GM18951 (cell line): ENCODE results near the gene CNOT8.

Experiments used
- POLR2A ChIP-seq: IDR thresholded peaks from 4 replicates; pipeline ENCODE4 v1.6.1; 2011; ENCODE audit warnings: mild to moderate bottlenecking; ENCODE audit not compliant: insufficient read length, insufficient read depth; ENCODE audit errors: extremely low read depth
- in situ Hi-C: fragments of 300-500 bp; cut with MboI; formaldehyde crosslinking; loops from one replicate; pipeline ENCODE4 v1.12.0; 2022; ENCODE audit warnings: low sequenced_read_pairs, mixed read lengths, inconsistent platforms; ENCODE audit not compliant: unreplicated experiment

CNOT8 gene

DNA sequence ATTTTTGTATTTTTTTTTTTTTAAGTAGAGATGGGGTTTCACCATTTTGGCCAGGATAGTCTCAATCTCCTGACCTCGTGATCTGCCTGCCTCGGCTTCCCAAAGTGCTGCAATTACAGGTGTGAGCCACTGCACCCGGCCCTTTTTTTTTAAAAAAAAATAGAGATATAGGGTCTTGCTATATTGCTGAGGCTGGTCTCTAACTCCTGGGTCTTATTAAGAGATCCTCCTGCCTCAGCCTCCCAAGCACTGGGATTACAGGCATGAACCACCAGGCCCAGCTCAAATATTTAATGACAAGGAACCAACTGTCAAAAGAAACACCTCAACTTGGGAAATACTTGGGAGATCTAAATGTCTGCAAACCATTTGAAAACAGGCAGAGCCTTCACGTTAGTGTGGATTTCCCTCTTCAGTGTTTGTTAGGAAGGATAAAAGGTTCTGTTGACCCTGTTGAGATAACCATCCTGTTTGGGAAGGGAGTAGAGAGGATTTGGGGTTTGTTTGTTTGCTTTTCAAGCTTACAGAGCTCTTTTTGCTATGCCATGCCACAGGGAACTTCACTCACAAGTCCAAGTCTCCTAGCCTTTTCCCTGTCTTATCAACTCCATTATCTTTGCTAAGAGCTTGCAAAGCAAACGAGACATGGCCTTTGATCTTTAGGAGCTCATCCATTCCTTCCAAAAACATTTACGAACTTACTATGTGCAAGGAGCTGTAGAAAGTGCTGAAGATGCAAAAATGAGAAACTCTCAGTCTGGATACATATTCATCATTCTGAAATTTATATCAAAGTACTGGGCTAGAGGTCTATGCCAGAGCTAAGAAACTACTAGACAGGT is 15.5 kb upstream of the CNOT8 start:
- in situ Hi-C loops = no loop called here
- TF ChIP-seq POLR2A = no peak

DNA sequence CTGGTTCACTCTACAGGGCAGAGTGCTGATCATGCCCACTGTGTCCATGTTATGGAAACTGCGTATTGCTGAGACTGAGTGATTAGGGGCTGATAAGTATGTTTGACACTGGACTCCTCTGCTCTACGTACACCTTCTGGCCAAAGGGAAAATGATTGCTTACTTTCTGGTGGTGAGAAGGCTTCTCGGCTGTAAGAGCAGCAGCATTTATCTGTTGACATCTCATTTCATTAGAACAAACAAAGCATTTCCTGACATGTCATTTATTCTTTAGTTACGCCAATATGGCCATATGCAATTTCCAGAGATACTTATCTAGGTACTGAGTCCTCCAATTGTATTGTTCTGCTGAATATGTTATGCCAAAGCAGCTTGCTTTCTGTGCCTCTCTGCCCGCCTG is 13.6 kb upstream of the CNOT8 start:
- TF ChIP-seq POLR2A = no peak
- in situ Hi-C loops = no loop called here

DNA sequence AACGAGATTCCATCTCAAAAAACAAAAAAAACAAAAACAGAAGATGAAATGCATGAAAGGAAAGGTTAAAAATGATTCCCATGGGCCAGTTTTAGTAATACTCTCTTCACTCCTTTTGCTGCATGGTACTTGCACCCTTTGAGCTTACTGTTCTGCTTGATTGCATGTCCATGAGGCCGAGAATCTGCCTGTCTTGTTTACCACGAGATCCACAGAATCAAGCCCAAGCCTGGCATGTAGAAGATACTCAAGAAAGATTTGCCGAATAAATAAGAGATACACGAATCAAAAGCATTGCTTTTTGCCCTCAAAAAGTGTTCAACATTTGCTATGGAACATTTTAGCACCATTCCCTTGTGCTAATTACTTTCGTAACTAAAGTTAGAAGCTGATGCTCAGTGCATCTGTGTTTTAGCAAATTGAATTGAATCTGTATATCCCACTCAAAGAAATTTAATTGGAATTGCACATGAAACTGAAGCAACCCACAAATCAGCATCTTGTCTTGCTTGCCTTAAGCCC is 9.1 kb upstream of the CNOT8 start:
- no peak for TF ChIP-seq POLR2A
- in situ Hi-C loops = no loop called here

DNA sequence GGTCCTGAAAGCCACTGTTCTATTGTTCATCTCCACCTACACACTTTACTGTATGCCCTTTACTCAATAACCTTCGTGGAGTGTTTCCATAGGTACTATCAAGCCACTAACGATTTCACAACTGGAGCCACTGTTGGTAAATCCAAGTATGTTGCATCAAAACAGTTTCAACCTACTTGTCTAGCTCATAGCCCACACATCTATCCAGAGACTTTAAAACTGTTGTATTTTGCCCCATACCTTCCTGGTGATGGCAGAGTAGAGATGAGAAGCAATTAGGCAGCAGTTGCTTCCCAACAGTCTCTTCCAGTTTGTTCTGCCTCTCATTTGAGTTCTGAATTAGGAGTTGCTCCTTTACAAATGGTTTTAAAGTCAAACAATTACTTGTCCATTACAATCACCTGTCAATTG is 8.6 kb upstream of the CNOT8 start:
- TF ChIP-seq POLR2A = no peak
- in situ Hi-C loops = no loop called here

DNA sequence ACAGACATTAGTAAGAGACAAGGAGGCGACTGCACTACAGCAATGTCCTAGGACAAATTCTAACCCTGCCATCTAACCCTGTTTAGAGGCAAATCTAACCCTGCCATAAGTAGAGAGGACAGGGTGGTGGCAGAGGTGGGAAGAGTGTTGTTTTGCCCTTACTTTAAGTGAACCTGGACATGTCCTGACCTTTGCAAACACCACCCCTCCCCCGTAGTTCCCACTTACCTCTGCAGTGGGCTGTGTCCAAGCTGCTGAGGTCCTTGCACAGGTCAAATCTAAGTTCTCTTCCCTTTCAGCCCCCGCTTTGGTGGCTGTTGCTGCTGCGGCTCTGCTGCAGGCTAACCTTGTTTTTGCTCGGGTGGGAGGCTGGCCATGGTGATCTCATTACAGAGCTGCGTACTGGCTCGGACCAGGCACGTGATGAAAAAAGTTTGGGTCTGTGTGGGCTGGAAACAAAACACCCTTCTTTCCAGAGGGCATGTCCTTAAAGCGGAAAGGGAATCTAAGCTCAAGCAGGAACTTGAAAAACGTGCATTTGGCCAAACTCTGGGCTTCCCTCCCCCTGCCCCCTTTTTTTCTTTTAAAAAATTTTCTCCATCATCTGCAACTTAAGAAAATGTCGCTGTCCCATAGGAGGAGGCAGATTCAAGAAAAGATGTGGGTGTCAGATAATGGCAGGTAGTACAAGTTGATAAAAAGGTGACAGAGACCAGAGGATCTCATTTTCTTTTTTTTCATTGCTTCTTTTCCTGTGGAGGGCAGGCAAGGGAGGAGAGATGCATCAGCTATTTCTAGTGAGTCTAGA is 8.0 kb upstream of the CNOT8 start, which contains the start of gene FAXDC2:
Gene FAXDC2, minus strand, starts transcription at position 349 of the 808 bp plus-strand sequence. CDS start 12,425 bp downstream, outside the sequence.
- no peak for TF ChIP-seq POLR2A
- in situ Hi-C loops = no loop called here

DNA sequence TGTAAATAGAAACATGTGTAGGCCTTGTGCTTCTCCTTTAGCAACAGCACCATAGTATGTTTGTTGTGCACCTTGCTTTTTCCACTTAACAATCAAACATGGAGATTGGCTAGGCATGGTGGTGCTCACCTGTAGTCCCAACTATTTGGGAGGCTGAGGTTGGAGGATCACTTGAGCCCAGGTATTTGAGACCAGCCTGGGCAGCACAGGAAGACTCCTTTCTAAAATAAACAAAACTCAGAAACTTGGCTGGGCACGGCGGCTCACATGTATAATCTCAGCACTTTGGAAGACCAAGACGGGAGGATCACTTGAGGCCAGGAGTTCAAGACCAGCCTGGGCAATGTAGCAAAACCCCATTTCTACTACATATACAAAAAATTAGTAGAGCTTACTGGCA is 7.1 kb upstream of the CNOT8 start:
- in situ Hi-C loops = no loop called here
- no peak for TF ChIP-seq POLR2A

DNA sequence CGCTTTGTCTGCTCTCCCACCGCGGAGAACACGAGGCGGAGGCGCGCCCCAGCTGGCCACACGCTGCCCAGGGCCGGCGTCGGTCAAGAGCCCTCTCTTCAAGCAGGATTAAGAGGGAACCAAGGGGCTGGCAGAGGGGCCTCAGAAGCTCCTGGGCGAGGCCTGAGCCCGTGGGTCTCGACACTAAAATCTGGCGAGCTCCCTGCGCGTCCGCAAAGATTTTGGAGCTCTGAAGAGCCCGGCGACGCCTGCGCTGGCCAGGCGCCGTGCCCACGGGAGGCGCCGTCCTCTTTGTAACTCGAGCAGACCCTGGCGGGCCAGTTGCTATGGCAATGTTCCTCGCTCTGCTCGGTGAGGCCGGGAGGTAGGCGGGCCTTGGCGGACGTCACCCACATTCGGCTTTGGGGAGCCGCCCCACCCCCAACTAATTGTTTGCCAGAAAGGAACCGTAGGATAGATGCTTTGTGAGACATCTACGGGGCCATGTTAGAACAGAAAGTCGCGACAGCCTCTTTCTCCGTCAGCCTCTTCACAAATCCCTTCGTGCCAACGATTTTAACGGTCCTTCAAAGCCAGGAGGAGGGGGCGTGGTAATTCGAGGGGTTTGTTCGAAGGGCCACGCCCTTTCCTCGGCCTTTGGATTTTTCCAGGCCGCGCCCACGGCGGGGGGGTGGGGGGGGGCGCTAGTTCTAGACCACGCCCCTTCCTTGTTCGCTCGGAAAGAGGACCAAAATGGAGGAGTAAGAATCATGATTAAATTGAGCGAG is 714 bp upstream of the CNOT8 start:
- in situ Hi-C loops = no loop called here

DNA sequence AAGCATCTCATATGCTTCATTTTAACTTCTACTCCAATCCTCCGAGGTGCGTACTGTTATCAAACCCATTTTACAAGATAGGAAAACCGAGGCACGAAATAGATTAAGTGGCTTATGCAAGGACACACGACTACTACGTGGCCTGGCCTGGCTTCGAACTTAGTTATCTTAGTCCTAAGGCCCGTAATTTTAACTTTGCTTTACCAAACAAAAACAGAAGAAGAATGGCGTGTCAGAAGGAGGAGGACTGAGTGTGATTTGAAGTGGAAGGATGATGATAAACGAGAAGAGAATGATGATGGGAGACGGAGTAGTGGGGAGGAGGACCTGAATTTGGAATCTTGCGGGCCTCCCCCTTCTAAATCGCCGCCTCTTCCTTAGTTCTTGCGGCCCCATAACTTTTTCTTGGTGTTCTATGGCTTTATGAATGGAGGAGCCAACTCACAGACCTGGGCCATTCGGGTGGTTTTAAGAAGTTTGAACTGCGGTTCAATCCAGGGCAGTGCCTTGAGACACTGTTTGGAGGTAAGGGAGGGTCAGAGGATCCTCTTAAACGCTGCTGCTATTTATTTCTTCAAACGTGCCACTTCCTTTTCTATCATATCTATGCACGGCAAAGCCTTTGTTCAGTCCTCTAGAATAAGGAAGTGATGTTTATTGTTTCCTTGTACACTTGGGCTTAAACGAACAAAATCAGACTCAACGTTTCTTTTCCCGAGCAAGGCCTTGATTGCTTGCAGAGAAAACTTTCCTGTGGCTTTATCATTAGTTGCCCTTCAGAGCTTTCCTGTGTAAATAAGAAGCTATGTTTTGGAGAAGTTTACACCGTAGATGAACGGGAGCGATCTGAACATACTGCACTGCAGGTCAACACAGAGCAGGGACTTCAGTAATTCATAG is 795 bp downstream of the CNOT8 start:
- in situ Hi-C loops = no loop called here
- TF ChIP-seq POLR2A = no peak

More for the DNA sequence above, 714 bp upstream of the CNOT8 start:
- peak; percentile 51 for TF ChIP-seq POLR2A

DNA sequence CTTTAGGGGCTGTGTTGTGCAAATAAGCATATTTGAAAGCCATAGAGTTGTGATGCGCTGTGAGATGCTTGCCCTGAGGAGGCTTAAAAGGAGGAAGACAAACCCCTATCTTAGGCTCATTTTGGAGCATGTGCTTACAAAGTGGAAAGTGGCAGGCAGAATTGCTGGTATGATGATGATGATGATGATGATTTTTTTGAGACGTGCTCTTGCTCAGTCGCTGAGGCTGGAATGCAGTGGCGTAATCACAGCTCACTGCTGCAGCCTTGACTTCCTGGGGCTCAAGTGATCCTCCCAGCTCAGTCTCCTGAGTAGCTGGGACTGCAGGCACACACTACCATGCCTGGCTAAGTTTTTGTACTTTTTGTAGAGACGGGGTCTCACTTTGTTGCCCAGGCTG is 1.7 kb downstream of the CNOT8 start:
- no peak for TF ChIP-seq POLR2A
- in situ Hi-C loops = no loop called here

DNA sequence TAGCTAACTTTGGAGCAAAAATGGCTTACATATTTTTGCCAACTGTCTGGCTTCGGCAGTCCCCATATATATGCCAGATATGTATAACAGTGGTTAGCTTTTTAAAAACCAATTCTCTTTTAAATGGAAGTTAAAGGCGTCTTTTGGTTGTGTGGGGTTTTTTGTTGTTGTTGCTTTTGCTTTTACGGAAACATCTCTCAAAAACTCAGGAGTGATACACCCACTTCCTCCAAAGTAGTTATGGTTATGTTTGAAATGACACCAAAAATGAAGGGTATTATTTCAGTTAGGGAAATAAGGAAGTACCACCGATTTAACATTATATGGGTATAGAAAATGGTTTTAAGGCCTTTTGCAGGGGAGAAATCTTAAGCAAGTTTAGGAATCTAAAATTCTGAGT is 2.3 kb downstream of the CNOT8 start:
- no peak for TF ChIP-seq POLR2A

DNA sequence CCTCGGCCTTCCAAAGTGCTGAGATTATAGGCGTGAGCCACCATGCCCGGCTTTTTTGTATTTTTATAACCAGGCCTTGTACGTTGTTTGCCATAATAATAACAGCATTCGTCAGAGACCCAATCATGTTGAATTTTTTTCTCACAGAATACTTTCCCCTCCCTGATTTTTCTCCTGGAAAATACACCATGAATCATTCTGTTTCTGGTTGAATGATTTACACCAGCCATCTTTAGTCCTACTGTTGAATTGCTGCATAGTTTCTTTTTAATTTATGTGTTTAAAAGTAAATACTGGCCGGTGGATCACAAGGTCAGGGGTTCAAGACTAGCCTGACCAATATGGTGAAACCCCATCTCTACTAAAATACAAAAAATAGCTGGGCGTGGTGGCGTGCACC is 3.5 kb downstream of the CNOT8 start:
- no peak for TF ChIP-seq POLR2A
- in situ Hi-C loops = no loop called here

More for the DNA sequence above, 2.3 kb downstream of the CNOT8 start:
- in situ Hi-C loops = no loop called here

DNA sequence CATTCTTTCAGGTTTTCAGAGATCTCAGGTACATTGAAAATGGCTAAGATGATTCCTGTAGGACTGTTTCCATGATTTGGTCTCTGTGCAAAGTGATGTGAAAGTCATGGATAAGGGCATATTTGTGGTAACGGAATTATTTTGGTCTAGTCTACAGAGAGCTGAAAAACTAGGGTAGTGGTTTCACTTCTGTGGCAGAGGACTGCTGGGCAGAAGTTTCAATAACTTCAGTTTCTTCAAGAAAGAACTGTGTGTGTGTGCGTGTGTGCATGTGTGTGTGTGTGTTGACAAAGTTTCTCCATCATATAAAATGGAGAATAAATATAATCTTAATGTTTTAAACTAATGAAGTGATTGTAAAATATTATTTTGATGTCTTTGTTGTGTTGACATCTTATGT is 4.3 kb downstream of the CNOT8 start:
- in situ Hi-C loops = no loop called here
- no peak for TF ChIP-seq POLR2A
